ENCODE results near the gene PPM1F. TPM values are rescaled to one million over a fixed set of nuclear protein-coding genes. Genes with fewer than 3 reads are reported as not detected.

The PPM1F gene
- total RNA-seq, 1 donor from 2014 or later: 22.7 TPM

- no peak overlapping the region for H3K4me3 Mint-ChIP-seq (ENCODE audit: low read depth)
- TF ChIP-seq CTCF (IDR thresholded peaks at IDR 0.05; ENCODE audit: unreplicated experiment): no peak
- no peaks in the 10 kb centered on the region for H3K4me1 Mint-ChIP-seq (ENCODE audit: low read depth)
- H3K27ac Mint-ChIP-seq: peak overlapping the region; percentile 22
- H3K36me3 Mint-ChIP-seq (ENCODE audit: insufficient read depth): peaks cover 14% of the 10 kb centered on the region
- no peak for DNase-seq (ENCODE audit: low spot score, unreplicated experiment)
- H3K27me3 Mint-ChIP-seq: no peaks in the 10 kb centered on the region
- H3K9me3 Mint-ChIP-seq (ENCODE audit: low read depth): no peaks in the 10 kb centered on the region
Observed at GRCh38 chr22:21975273-21975672, 22.6 kb upstream of the PPM1F start.

- Mint-ChIP-seq H3K9me3 (ENCODE audit: low read depth) (no peaks in the 10 kb centered on the region), H3K36me3 (ENCODE audit: insufficient read depth) (peaks cover 14% of the 10 kb centered on the region), H3K27ac (no peak overlapping the region), H3K27me3 (no peaks in the 10 kb centered on the region), H3K4me1 (ENCODE audit: low read depth) (no peaks in the 10 kb centered on the region), H3K4me3 (ENCODE audit: low read depth) (no peak overlapping the region)
- no peak for TF ChIP-seq CTCF (IDR thresholded peaks at IDR 0.05; ENCODE audit: unreplicated experiment)
- no peak for DNase-seq (ENCODE audit: low spot score, unreplicated experiment)
Observed at GRCh38 chr22:21974058-21974649, 21.5 kb upstream of the PPM1F start.

GRCh38 chr22:21972806-21973205 lies 20.2 kb upstream of the PPM1F start:
- Mint-ChIP-seq H3K4me1 (ENCODE audit: low read depth) (no peaks in the 10 kb centered on the region), H3K4me3 (ENCODE audit: low read depth) (no peak overlapping the region), H3K36me3 (ENCODE audit: insufficient read depth) (peaks cover 16% of the 10 kb centered on the region), H3K27me3 (no peaks in the 10 kb centered on the region), H3K9me3 (ENCODE audit: low read depth) (no peaks in the 10 kb centered on the region), H3K27ac (no peak overlapping the region)
- TF ChIP-seq CTCF (IDR thresholded peaks at IDR 0.05; ENCODE audit: unreplicated experiment): no peak
- no peak for DNase-seq (ENCODE audit: low spot score, unreplicated experiment)

GRCh38 chr22:21972293-21972779 lies 19.7 kb upstream of the PPM1F start:
- peaks cover 17% of the 10 kb centered on the region for H3K36me3 Mint-ChIP-seq (ENCODE audit: insufficient read depth)
- H3K4me3 Mint-ChIP-seq (ENCODE audit: low read depth): no peak overlapping the region
- no peaks in the 10 kb centered on the region for H3K9me3 Mint-ChIP-seq (ENCODE audit: low read depth)
- peak; percentile 45 for DNase-seq (ENCODE audit: low spot score, unreplicated experiment)
- peak; percentile 89 for TF ChIP-seq CTCF (IDR thresholded peaks at IDR 0.05; ENCODE audit: unreplicated experiment)
- no peak overlapping the region for H3K27ac Mint-ChIP-seq
- no peaks in the 10 kb centered on the region for H3K4me1 Mint-ChIP-seq (ENCODE audit: low read depth)
- H3K27me3 Mint-ChIP-seq: no peaks in the 10 kb centered on the region

GRCh38 chr22:21971858-21972275 lies 19.2 kb upstream of the PPM1F start:
- no peaks in the 10 kb centered on the region for H3K4me1 Mint-ChIP-seq (ENCODE audit: low read depth)
- no peak for TF ChIP-seq CTCF (IDR thresholded peaks at IDR 0.05; ENCODE audit: unreplicated experiment)
- H3K27ac Mint-ChIP-seq: no peak overlapping the region
- H3K4me3 Mint-ChIP-seq (ENCODE audit: low read depth): no peak overlapping the region
- no peaks in the 10 kb centered on the region for H3K27me3 Mint-ChIP-seq
- no peak for DNase-seq (ENCODE audit: low spot score, unreplicated experiment)
- peaks cover 19% of the 10 kb centered on the region for H3K36me3 Mint-ChIP-seq (ENCODE audit: insufficient read depth)
- no peaks in the 10 kb centered on the region for H3K9me3 Mint-ChIP-seq (ENCODE audit: low read depth)
